HG02642 (cell line): ENCODE data around the gene SPATA6.
"Not testable (repeated sequence)": the region's sequence is repeated elsewhere in the genome, so short reads cannot be mapped to it uniquely, and the experiment has no call there.

Source experiments
- ATAC-seq: cut with Tn5 transposase; IDR thresholded peaks from one replicate; pipeline ENCODE4 v1.9.1; 2021; ENCODE audit warnings: mild to moderate bottlenecking; ENCODE audit not compliant: unreplicated experiment, poor library complexity

SPATA6 gene

GRCh38 chr1:48371598-48371997 lies 100.4 kb downstream of the SPATA6 start:
- no peak for ATAC-seq

DNA sequence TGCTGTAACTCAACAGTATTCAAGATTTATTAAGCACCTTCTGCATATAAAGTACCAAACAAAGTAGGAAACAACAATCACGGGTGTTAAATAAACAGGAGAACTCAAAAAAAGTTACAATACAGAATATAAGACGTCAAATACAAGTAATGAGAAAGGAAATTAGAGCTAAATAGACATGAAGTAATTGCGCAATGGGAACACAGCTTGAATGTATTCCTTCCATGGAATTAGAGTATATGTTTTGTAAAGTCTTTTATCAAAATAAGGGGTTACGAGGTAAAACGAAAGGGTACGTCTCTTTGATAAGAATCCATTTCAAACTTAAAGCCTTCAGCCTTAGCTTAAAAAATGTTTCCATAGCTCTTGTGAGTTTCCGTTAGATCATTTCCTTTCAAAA lies 109.1 kb downstream of the SPATA6 start:
- ATAC-seq, result no peak

DNA sequence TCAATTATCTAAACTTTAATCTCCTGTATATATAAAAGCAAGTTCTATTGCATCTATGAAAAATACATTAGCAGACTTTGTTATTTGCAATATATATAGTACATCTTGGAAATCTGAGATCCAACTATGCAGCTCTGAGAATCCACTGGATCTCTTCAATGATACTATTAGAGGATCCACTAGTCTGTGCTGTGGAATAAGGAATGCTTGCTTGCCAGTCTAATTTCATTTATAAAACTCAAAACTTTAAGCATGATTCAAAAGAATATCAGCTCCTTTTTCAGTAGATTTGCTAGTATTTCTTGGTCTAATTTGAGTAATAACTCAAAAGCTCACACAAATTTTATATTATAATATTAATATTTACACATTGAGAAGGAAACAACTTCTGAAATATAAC lies 115.1 kb downstream of the SPATA6 start:
- no peak for ATAC-seq

GRCh38 chr1:48344373-48344772 lies 127.6 kb downstream of the SPATA6 start:
- ATAC-seq, result no peak

- ATAC-seq, result no peak
Measured at GRCh38 chr1:48341221-48341620, 130.8 kb downstream of the SPATA6 start.

GRCh38 chr1:48338257-48338656 lies 133.7 kb downstream of the SPATA6 start:
- ATAC-seq, result no peak

- no peak for ATAC-seq
Measured at GRCh38 chr1:48333316-48333715, 138.7 kb downstream of the SPATA6 start.

- no peak for ATAC-seq
Measured at GRCh38 chr1:48332115-48332514, 139.9 kb downstream of the SPATA6 start.

GRCh38 chr1:48329905-48330304 lies 142.1 kb downstream of the SPATA6 start:
- ATAC-seq, result no peak

GRCh38 chr1:48329486-48329885 lies 142.5 kb downstream of the SPATA6 start:
- no peak for ATAC-seq

DNA sequence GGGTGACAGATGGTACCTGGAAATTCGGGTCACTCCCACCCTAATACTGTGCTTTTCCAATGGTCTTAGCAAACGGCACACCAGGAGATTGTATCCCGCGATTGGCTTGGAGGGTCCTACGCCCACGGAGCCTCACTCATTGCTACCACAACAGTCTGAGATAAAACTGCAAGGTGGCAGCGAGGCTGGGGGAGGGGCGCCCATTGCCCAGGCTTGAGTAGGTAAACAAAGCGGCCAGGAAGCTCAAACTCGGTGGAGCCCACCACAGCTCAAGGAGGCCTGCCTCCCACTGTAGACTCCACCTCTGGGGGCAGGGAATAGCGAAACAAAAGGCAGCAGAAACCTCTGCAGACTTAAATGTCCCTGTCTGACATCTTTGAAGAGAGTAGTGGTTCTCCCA lies 160.2 kb downstream of the SPATA6 start:
- not testable (repeated sequence) for ATAC-seq

- ATAC-seq, result no peak
Measured at GRCh38 chr1:48309564-48310082, 162.4 kb downstream of the SPATA6 start.

DNA sequence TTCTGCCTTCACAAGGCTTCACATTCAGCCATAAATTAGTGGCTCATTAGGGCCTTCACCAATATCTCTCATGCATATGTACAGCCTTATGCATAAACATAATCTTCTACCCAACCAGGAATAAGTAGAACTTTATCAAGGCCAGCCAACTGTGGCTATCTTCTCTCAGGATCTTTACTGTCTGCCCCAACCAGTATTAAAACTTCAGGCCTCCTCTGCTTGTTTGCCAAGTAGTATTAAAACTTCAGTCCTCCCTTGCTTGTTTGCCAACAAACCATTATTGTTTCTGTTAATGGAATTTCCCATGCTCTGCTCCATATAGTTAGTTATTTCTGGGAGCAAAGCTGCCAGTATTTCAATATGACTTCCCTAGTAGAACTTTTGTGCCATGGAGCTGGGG lies 169.4 kb downstream of the SPATA6 start:
- no peak for ATAC-seq

DNA sequence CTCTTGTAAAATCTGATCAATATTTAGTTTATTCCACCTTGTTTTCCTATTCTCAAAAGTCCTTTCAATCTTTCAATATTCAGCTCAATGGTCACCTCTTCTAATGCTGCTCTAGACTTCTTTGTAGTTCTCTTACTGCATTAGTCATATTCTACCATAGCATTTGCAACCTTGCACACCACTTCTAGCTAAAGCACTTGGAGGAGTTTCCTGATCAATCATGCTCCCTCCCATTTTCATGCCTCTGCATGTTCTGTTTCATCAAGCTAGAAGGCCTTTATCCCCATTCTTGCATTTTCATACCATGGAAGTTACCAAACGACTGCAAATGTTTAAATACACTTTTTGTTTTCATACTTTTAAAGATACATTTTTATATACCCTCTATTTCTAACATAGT lies 177.3 kb downstream of the SPATA6 start:
- ATAC-seq, result no peak

- ATAC-seq, result not testable (repeated sequence)
Measured at GRCh38 chr1:48294094-48294493, 177.9 kb downstream of the SPATA6 start.

- ATAC-seq, result no peak
Measured at GRCh38 chr1:48292706-48293105, 179.3 kb downstream of the SPATA6 start.

DNA sequence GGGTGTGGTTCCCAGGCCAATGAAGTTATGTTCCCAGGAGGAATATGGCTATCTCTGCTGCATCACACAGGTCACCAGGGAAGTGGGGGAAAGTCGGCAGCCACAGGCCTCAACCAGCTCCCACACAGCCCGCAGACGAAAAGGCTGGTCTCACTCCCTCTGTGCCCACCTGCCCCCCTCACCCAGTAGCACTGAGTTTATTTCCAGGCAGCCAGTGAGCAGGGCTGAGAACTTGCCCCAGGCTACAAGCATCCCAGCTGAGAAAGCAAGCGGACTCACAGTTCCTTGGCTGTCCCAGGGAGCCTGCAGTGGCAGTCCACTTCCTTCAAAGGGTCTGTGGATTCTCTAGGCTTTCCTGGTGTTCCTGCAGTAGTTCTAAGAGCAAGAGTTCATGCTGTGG lies 180.6 kb downstream of the SPATA6 start:
- no peak for ATAC-seq

GRCh38 chr1:48285525-48285924 lies 186.5 kb downstream of the SPATA6 start:
- no peak for ATAC-seq

- ATAC-seq, result not testable (repeated sequence)
Measured at GRCh38 chr1:48284696-48285420, 187.1 kb downstream of the SPATA6 start.

GRCh38 chr1:48282329-48282728 lies 189.7 kb downstream of the SPATA6 start:
- ATAC-seq, result not testable (repeated sequence)

DNA sequence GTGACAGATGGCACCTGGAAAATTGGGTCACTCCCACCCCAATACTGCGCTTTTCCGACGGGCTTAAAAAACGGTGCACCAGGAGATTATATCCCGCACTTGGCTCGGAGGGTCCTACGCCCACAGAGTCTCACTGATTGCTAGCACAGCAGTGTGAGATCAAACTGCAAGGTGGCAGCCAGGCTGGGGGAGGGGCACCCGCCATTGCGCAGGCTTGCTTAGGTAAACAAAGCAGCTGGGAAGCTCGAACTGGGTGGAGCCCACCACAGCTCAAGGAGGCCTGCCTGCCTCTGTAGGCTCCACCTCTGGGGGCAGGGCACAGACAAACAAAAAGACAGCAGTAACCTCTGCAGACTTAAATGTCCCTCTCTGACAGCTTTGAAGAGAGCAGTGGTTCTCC lies 194.6 kb downstream of the SPATA6 start:
- ATAC-seq, result not testable (repeated sequence)

GRCh38 chr1:48266576-48266975 lies 205.4 kb downstream of the SPATA6 start:
- ATAC-seq, result no peak
